Effector CD8-positive, alpha-beta T cell (primary cell): Measurements from ENCODE around the gene CPLX1.

Experiments
- DNase-seq: peaks from one replicate; lab custom pipeline; 2025; lab: John Stamatoyannopoulos, UW
- total RNA-seq, 4 experiments: gene quantifications; one replicate each; lab custom pipeline; 2026; lab: John Stamatoyannopoulos, UW

Gene CPLX1
- 0 to 0.09 (median 0) reads per million in 4 experiments for total RNA-seq

DNA sequence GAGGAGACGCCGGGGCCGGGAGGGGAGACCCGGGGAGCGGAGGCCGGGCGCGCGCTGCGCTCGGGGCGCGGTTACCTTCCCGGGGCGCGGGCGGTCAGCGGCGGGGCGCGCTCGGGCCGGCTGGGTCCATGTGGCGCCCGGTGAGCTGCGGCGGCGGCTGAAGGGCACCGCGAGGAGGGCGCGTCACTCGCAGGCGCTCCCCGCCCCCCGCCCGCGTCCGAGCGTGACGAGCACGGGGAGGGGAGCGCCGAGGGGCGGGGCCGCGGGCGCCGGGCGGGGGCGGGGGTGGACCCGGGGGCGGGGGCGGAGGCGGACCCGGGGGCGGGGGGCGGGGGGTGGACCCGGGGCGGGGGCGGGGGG, at the start of gene CPLX1:
CPLX1 (minus strand) TSS at position 159 of the 360 bp plus-strand sequence. CDS start 1,607 bp downstream, outside the sequence.
- no peak for DNase-seq

DNA sequence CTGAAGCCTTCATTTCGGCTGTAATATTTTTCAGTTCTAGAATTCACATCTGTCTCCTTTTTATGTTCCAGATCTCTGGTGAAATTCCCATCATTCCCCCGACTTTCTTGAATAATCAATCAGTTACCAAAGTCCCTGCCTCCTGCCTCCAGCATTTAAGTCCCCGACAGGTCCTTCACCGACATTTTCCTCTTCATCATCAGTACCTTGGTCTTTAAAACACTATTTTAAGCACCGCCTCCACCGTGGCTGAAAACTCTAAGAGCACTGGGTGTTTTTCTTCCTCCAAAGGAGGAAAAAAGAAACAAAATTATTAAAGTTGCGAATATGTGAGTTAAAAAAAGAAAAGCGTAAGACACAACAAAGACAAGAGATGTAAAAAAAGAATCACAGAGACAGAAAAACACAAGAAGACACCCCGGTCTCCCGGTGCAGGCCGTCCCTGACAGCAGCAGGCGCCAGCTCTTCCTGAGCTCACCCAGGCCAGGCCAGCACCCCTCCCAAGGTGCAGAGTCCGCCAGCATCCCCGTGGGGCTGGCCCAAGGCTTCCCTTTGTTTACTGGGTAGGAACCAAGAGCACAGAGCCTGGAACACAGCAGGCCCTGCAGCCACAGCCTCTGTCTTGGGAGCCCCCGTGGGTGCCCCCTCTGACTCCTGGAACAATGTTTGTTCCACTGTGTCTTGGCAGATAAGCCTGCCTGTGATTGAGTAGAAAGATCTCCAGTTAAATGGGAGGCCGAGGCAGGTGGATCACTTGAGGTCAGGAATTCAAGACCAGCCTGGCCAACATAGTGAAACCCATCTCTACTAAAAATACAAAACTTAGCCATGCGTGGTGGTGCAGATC, 49.3 kb upstream of the CPLX1 start:
- DNase-seq, result no peak

DNA sequence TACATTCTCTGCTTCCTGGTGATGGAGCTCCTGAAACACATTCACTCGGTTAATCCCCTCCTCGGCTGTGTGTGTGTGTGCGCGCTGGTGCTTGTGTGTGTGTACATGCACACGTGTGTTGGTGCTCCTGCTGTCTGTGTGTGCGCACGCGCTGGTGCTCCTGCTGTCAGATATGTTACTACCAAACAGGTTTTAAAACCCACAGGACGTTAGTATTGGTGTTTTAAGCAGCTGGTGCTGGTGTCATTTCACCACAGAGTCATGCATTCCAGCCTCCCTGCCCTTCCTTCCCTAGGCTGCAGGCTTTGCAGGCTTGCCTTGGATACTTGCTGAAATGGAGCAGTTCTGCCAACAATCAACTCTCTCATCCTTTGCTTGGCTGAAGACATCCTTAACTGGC, 48.1 kb upstream of the CPLX1 start:
- no peak for DNase-seq

DNA sequence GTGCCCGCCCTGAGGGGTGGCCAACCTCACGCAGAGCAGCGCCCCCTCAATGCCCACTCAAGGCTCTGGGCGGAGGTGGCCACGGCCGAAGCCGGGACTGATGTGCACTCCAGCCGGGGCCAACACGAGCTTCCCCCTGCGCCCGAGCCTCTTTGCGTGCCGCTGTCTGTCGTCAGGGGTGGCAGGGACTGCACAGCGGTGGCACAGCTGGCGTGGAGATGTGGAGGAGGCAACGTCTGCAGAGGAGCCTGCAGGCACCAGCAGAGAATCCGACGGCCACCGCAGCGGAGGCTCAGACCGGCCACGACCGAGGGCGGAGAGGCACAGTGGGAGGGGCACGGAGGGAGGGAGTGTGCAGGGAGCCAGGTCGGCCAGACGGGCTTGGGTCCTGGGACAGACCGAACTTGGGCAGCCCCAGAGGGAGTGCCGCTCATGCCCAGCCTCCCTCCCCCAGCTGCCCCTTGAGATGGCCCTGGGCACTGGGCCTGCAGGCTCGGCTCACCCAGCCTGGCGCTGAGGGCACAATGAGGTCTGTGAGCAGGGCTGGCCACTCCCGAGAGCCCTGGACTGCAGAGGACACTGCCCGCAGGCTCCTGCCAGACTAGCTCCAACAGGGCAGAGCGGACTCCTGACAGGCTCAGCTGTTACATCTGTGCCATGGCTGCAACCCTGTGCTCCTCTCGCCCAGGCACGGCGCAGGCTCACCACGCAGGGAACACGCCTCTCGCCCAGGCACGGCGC, 46.5 kb upstream of the CPLX1 start:
- DNase-seq, result no peak

DNA sequence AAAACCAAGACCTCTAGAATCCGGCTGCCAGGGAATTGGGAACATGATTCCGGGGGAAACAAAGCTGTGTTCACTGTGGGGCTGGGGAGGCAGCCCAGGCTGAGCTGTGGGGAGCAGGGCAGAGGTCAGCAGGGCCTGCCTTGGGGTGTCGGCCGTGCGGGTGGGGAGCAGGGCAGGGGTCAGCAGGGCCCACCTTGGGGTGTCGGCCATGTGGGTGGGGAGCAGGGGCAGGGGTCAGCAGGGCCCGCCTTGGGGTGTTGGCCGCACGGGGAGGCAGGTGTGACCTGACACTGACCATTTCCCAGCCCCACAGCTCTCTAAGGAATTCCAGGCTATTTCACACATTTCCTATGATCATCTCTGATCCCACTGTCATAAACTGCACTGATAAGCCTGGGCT, 45.6 kb upstream of the CPLX1 start:
- no peak for DNase-seq

DNA sequence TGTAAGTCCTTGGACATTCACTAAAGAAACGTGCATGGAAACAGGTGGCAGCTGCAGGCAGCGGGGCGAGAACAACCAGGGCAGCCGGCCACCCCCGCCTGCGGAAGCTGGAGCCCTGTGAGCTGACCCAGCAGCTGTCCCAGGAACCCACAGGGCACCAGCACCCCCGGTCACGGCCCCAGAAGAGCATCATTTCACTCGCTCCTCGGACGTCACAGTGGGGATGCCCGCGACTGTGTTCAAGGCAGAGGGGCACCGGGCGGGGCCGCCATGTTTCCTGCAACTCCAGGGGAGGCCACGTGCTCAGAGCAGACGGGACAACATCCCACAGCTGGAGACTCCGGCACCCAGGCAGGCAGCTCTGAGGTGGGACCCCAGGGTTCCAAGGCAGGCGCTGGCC, 45.0 kb upstream of the CPLX1 start:
- no peak for DNase-seq

DNA sequence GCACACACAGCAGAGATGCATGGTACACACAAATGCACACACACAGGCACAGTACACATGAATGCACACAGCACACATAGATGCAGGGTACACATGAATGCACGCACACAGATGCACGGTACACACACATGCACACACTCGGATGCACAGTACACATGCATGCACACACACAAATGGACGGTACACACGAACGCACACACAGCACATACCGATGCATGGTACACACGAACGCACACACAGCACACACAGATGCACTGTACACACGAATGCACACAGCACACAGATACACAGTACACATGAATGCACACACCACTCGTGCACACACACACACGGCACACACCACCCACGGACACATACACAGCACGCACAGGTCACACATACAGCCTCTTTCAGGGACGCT, 43.8 kb upstream of the CPLX1 start:
- DNase-seq, result no peak

DNA sequence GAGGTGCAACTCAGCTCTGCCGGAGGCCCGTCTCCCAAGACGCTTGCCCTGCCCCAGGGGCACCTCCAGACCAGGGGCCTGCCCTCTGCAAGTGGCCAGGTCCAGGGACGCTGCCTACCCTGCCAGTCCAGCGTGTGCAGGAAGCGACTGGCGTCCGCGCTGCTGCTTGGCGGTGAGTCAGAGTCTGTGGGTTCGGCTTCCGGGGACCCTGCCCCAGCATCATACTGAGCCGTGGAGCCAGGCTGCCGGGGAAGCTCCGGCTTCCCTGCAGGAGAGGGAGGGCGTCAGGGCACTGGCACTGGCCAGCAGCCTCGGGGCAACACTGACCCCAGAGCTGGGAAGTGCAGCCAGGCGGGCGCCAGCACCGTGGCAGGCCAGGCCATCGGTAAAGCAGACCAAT, 42.5 kb upstream of the CPLX1 start:
- no peak for DNase-seq

DNA sequence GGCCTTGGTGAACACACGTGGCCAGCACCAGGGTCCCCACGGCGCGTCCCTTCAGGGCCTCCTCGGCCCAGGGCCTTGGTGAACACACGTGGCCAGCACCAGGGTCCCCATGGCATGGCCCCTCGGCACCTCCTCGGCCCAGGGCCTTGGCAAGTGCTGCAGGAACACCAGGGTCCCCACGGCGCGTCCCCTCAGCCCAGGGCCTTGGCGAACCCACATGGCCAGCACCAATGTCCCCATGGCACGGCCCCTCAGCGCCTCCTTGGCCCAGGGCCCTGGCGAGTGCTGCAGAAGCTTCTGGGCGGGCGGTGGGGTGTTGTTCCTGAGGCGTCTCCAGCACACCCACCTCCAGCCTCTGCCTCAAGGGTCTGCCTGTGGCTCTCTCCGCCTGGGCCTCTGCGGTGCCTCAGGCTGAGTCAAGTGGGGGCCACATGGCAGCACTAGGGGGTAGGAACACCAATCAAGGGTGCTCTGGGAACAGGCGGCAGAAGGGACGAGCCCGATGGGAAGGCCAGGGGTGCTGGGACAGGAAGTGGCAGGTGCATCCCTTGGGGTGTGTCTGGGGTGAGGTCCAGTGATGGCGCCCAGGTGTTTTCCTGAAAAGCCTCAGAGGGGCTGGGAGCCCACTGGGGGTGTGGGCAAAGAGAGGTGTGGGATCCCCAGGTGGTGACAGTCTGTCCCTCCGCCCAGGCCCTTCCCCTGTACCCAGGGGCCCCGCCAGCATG, 41.8 kb upstream of the CPLX1 start:
- DNase-seq, result no peak

DNA sequence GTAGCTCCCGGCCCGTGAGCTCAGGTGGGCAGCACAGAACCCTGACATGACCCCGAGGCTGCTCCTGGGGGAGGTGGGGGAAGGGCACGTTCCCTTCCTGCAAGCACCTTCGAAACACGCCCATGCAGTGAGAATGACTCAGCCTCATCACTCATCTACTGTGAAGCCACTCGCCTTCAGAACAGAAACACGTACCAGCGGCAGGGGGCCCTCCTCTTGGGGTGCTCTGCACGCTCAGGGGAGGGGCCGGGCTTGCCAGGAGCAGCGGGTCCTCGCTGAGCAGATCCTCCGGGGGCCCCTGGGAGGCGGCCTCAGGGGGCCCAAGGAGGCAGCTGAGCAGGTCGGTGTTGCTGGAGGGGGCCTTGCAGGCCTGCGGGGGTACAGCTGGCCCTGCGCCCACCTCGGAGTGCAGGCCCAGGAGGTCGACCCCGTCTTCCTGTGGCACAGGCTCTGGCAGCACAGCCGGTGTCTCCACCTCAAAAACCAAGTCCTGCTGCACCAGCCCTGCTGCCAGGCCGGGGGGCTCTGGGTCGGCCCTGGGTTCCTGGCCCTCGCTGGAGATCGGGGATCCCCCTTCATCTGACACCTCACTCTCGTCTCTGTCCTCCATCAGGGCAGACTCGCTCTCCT, 40.9 kb upstream of the CPLX1 start:
- no peak for DNase-seq

DNA sequence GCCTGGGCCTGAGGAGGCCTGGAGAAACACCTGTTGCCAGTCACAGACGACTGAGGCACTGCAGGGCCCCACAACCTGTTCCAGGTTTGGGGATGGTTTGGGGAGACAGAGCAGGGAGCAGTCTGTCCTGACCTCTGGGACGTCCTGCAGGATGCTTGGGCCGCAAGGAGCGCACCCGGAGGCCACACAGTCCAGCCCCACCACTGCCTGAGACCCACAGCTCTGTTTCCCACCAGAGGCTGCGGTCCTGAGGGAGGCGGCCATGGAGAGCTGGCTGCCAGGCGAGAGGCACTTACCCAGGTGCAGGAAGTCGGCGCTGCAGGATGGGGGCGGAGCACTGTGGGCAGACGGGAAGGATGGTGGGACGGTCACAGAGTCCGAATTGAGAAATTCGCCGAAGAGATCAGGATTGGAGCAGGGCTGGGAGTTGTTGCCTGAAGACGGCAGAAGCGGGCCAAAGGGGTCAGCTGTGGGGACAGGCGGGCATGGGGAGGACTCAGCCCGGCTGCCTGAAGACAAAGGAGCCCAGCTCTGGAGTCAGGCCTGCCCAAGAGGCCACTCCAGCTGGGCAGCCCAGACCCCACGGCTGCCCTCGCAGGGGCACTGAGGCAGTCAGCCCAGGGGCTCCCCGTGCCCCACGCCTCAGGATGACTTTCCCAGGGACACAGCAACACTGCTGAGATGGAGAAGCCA, 40.3 kb upstream of the CPLX1 start:
- DNase-seq, result no peak

DNA sequence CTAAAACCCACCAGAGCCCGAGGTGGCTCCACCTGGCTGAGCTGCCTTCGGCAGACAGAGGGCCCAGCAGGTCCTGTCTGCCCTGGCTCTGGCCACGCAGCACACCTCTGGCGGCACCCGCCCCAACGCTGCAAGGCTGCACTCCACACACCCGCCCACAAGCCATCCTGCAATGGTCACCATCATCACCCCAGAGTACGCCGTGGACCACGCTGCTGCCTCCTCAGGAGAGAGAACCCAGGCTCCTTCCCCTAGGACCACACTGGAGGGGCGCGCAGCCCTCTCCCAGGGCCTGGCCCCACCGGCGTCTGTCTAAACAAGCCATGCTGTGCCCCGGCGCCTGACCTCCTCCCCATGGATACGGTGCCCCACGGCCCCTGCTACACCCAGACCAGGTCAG, 39.6 kb upstream of the CPLX1 start:
- DNase-seq, result no peak

DNA sequence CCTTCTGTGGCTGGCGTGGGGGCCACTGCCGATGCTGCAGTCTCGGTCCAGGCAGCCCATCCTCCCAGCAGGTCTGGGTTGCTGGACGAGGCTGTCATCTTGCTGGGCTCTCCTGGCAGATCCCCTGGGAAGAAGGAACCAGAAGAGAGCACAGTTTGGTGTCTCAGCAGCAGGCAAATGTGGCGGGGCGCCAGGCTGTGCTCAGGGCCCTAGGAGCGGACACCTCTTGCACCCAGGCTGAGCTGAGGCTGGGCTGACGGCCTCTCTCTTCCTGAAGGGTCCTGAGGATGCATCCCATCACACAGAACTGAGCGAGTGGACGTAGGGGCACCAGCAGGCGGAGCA, 39.2 kb upstream of the CPLX1 start:
- no peak for DNase-seq

DNA sequence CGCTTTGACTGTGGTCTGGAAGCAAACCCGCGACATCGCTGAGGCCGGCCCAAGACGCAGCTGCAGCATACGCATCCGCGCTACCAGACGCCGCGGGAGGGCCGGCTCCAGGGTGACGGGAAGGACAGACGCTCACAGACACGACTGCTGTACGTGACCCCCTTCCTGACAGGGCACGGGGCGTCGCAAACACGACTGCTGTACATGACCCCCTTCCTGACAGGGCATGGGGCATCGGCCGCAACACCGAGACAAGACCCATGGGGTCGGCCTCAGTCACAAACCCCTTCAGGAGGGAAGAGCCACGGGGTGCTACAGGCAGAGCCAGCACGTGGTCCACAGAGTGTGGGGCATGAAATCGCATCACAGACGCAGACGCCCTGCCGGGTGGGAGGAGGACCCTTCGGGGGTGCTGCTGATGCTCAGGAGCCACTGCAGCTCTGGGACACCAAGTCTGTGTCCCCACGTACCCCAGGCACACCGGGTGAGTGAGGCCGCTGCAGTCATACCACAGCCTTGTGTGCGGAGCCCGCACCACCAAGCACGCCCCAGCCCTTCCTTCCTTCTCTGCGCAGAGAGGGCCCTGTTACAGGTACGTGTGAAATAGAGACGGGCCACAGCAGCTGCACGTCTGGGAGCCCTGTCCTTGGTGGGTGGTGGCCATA, 38.7 kb upstream of the CPLX1 start:
- DNase-seq, result no peak

DNA sequence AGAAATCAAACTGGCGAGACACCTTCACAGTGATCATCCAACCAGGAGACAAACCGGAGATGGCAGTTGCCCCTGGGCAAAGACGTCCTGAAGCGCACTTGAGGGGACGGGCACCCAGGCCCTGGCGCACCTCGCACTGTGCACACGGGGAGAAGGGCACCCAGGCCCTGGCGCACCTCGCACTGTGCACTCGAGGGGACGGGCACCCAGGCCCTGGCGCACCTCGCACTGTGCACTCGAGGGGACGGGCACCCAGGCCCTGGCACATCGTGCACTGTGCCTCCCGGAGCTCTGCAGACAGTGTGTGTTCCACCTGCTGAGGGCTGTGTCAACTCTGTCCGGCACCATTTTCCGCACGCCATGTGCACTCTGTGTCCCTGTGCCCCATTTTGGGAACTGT, 34.6 kb upstream of the CPLX1 start:
- DNase-seq, result no peak

DNA sequence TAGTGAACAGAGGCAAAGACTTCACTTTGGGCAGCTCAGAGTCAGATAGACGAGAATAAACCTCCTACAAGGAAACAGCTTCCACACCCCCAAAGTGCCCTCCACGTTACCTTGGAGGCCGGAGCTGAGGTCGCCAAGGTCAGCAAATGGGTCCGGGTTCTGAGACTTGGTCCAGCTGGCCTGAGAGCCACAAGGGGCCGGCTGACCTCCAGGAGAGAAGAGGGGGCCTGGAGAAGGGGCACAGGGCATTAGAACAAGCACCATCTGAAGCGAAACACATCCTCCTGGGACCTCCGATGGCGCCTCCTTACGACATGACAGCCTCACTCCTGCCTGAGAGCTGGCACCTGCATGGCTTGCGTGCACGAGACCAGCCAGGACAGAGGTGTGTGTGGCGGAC, 33.6 kb upstream of the CPLX1 start:
- DNase-seq, result no peak

DNA sequence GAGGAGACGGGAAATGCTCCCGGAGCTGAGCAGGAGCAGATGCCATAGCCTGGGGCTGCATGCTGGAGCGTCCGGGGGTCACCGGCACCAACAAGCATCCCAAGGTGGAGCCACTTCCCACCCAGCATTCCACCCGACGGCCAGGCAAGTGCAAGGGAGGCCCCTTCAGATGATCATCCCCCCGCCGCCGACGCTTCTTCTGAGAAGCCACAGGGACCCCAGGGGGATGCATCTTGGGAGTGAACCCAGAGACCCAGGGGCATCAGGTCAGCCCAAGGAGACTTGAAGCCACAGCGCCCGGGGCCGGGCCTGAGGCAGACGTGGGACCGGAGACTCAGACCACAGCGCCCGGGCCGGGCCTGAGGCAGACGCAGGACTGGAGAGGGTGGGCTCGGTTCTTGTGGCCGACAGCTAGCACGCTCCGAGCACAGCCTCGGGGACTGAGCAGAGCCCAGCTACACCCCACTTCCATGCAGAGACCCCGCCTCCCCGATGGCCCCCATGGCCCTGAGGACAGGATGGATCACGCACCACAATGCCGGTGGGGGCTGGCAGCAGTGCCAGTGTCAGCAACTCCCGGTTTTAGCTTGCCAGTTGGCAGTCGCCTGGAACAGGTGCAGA, 33.0 kb upstream of the CPLX1 start:
- DNase-seq, result no peak

DNA sequence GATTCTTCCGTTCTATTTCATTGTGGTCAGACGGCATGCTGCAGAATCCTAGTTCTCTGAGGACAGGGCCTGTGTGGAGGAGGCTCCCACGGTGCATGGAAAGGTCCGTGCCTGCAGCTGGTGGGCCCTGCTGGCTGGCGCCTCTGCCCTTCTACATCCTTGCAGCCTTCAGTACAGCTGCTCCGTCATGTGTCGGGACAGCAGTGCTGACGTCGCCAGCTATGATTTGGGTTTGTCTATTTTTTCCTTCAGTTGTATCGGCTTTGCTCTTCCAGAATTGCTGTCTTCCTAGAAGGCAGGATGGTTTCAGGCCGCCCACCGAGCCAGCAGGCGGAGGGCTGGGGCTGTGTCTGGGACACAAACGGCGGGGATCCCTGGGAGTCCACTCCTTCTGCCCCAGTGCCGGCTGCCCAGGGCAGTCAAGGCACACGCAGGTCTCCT, 32.1 kb upstream of the CPLX1 start:
- DNase-seq, result no peak

DNA sequence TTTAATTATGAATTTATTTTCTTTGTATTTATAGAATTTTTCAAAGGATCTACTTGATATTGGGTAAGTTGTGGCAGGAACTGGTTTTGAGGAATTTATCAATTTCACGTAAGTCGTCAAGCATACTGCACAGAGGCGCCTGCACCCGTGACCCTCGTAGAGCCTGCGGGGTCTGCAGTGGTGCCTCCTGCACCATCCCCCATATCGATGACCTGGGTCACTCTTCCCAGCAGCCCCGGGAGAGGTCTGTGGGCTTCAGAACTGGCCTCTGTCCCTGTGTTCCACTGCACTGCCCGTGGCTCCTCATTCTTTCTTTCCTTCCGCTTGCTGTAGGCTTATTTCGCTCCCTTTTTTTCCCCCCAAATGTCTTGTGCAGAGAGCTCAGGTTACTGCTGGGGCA, 31.5 kb upstream of the CPLX1 start:
- DNase-seq, result no peak

DNA sequence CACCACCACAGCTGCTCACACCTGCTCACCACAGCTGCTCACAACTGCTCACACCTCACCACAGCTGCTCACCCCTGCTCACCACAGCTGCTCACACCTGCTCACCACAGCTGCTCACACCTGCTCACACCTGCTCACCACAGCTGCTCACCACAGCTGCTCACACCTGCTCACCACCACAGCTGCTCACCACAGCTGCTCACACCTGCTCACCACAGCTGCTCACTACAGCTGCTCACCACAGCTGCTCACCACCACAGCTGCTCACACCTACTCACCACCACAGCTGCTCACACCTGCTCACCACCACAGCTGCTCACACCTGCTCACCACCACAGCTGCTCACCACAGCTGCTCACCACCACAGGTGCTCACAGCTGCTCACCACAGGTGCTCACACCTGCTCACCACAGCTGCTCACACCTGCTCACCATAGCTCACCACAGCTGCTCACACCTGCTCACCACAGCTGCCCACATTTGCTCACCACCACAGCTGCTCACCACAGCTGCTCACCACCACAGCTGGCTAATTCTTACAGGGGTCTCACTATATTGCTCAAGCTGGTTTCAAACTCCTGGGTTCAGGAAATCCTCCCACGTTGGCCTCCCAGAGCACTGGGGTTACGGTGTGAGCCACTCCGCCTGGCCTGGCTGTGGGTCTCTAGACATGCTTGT, 30.4 kb upstream of the CPLX1 start:
- DNase-seq, result no peak
